LNCaP clone FGC (cell line): ENCODE measurements around the gene RAB11FIP2.
A peak's percentile ranks its signal among the peaks of the same experiment; 100 is the strongest.

Experiments
- DNase-seq: peaks from one replicate; pipeline ENCODE4 v3.0.0-alpha.2; 2011; ENCODE audit warnings: low read depth
- H3K4me3 ChIP-seq: 2 replicates; pipeline ENCODE4 v1.5.1; 2011; ENCODE audit warnings: mild to moderate bottlenecking, low read depth, low read length, control low read depth
- TF ChIP-seq, protein P1 (sequence below): IDR thresholded peaks from 2 replicates; pipeline ENCODE4 v1.5.1; 2012; ENCODE audit warnings: mild to moderate bottlenecking; ENCODE audit not compliant: control insufficient read depth, insufficient read depth; ENCODE audit errors: extremely low read depth

RAB11FIP2 gene

DNA sequence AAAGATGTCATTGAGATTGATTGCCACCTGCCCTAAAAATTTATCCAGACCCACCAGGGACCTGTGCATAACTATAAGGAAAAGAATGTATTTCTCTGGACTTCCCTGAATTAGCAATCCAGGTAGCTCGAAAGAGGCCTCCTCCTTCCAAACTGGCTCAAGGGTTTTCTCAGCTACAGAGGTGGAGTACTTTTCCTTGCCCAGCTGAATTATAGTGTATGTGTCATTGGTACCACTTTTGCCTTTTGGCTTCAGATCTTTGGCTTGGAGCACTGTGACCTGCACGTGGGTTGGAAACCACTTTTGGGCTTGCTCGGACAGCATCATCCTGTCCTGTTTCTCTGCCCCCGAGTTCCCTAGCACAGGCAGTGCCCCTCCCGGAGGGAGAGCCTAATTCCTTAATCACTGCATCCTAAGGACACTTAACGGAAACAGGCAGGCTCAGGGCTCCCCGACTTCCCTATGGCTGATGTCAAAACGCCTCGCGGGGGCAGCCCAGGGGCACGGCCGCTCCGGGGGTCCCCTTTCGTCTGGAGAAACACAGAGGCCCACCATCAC lies 825 bp downstream of the RAB11FIP2 start:
- H3K4me3 ChIP-seq = peak overlapping the region; percentile 75
- no peak for DNase-seq
- TF ChIP-seq, protein P1, sequence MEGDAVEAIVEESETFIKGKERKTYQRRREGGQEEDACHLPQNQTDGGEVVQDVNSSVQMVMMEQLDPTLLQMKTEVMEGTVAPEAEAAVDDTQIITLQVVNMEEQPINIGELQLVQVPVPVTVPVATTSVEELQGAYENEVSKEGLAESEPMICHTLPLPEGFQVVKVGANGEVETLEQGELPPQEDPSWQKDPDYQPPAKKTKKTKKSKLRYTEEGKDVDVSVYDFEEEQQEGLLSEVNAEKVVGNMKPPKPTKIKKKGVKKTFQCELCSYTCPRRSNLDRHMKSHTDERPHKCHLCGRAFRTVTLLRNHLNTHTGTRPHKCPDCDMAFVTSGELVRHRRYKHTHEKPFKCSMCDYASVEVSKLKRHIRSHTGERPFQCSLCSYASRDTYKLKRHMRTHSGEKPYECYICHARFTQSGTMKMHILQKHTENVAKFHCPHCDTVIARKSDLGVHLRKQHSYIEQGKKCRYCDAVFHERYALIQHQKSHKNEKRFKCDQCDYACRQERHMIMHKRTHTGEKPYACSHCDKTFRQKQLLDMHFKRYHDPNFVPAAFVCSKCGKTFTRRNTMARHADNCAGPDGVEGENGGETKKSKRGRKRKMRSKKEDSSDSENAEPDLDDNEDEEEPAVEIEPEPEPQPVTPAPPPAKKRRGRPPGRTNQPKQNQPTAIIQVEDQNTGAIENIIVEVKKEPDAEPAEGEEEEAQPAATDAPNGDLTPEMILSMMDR = no peak

DNA sequence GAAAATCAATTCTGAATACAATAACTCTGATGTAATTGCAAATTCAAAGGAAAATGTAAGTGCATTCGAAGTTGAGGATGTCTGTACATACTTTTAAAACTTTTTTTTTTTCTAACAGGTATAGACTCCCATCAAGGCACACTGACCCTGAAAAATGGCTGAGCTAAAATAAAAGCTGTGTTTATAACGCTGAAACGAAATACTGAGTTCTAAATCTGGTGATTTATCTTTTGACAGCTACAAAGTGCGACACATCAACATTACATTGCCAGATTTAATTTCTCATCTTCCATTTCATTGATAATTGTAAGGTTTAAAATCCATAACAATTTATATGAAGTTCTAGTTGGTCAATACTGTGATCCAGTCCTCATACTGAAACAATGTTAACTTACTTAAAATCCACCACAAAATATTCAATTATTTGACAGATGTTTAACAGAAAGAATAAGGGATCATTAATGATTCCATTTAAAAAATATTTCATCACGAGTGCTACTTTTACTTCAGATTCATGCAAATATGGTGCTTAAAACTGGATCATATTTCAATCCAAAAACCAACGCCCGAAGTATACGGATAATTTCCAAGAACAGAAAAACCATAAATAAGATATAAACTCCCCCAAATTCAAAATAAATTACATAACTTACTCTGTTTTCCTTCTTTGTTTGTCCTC lies 1.4 kb downstream of the RAB11FIP2 start:
- TF ChIP-seq, protein P1 = no peak
- peak overlapping the region; percentile 75 for H3K4me3 ChIP-seq
- no peak for DNase-seq

DNA sequence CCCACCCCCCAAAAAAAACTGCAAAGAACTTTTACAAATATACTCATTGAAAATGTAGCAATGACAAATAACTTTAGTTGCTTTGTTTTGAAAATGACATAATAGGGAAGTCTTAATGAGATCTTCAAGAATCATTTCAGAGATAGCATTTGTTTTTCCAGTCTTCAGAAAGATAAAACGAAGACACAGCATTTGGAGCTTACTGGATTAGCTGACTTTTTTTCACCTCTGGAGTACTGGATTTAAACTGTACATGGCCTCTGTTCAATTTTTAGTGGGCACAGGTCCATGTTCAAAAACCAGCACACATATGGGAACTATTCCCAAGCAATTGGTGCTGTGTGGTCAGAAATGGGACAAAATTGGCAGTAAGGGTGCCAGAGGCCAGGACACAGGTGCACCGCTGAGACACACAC lies 3.9 kb downstream of the RAB11FIP2 start:
- no peak overlapping the region for H3K4me3 ChIP-seq
- TF ChIP-seq, protein P1 = no peak
- DNase-seq = no peak

DNA sequence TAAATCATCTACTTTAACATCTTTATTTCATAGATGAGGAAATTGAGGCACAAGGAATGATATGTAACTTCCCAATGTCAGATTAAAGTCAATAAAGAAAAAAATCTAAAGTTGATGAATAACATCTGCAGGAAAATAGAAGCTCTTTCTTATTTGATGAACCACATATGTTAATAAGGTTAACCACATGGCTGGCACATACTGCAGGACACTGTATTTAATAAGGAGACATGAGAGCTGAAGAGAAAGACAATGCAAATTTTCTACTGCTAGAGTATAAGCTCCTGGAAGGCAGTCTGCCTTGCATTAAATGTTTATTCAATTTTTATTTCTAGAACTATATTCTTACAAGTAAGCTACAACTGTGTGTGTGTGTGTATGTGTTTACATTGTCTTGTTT lies 4.4 kb downstream of the RAB11FIP2 start:
- TF ChIP-seq, protein P1 = no peak
- no peak overlapping the region for H3K4me3 ChIP-seq
- DNase-seq = no peak

DNA sequence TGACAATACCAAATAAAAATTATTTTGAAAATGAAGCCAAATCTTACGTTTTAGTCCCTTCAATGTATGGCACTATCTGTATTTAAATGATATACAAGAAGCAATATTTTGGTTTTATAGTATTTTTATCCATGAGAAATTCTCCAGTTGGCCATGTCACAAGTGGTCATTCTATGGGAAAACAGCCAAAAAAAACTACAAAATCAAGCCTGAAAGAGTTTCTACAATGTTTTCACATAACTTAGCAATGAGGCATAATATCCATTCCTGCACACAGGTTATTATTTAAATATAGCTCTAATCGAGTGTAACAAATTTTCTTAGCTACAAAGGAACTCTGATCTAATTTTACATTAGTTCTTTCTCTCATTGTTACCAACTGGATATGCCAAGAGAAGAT lies 5.4 kb downstream of the RAB11FIP2 start:
- DNase-seq = no peak
- TF ChIP-seq, protein P1 = no peak
- H3K4me3 ChIP-seq = no peak overlapping the region

DNA sequence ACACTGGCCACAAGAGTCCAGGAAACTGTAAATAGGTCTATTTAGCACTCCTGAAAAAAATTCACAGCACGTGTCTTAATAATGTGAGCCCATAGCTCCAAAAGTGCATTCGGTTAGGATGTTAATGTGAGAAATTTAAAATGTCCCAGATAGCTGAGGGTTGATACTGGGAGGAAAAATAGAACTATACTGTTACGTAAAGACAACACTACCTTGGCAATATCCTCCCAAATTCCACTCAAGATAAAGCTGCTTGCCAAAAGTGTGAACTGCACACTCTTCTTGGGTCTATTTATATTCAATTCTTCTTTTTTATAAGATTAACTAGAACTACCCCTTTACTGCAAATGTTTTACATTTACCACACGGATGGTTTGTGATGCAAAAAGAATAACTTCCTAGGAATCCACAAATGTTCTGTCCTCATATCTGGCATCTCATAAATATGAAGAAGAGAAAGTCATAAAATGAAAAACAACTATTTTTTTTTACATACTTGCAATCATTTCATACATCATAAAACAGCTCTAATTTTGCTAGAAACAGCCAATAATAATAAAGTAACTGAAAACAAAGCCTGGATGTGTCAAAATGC lies 10.4 kb downstream of the RAB11FIP2 start:
- H3K4me3 ChIP-seq = no peak overlapping the region
- TF ChIP-seq, protein P1 = no peak
- no peak for DNase-seq

DNA sequence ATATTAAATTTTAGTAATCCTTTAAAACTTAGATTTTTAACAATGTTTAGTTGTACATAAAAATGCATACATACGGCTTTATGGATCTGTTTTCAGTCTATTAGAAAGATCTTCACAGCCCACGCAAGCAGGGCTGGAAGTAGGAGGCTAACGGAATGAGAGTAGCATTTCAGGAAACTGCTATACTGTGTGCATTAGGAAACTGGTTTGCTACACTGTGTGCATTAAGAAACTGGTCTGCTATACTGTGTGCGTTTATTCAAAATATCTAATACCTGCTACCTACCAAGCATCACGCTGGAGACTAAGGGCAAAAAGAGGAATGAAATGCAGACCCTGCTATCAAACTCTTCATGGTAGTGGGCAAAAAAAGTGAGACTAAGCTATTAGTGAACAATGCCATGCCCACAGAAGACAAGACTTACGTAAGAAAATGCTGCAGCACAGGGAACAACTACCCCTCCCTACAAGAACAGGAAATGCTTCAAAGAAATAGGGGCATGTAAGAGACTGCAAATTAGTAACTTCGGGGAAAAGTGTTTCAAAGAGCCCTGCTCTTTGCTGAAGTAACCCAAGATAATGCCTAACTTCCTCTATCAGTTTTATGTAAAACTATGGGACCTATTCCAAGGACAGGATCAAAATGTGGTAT lies 11.3 kb downstream of the RAB11FIP2 start:
- no peak overlapping the region for H3K4me3 ChIP-seq
- no peak for DNase-seq
- TF ChIP-seq, protein P1 = no peak
